Liver (tissue), 2 donors: Measurements from ENCODE around the gene OSGIN1.

Experiments
- CTCF ChIP-seq: fragments of 150-350 bp; IDR thresholded peaks from 2 replicates; pipeline ENCODE4 v1.5.1; 2017; ENCODE audit warnings: improper control_type of control experiment, low read depth, low read length; ENCODE audit not compliant: missing input control
- YY1 ChIP-seq: IDR thresholded peaks from 2 replicates; pipeline ENCODE4 v1.6.1; 2016; ENCODE audit warnings: antibody characterized with exemption, mild to moderate bottlenecking
- donor health status: healthy.

GRCh38 chr16:83940630-83941378 is 12.2 kb upstream of the OSGIN1 start:
- TF ChIP-seq CTCF (no peak), YY1 (no peak)
